Heart left ventricle (tissue), 13 donors: ENCODE data around the gene CKM.

ENCODE experiments used
- POLR2A ChIP-seq, 2 donors: fragments of 450-650 bp; IDR thresholded peaks; one replicate each; pipeline ENCODE4 v1.6.1; 2017; ENCODE audit warnings: antibody characterized with exemption in 2 of 2, mild to moderate bottlenecking in 2 of 2, moderate library complexity in 2 of 2
- TF ChIP-seq, protein P1 (sequence below), 12 donors: fragments of 200-600 bp; sonication (generic) in 4 of 12; IDR thresholded peaks; one replicate each; pipeline versions ENCODE4 v1.5.0 to v1.8.0; 2018 to 2022; ENCODE audit warnings: antibody characterized with exemption in 12 of 12, mild to moderate bottlenecking in 5 of 12
- donor health status: ischemic (EF 13 %, LVEDD 7.1; RV severe dilation, severe dysfunction).
- donor health status: DM: no; HTN: yes; CAD: no.
- donor health status: DM: no; HTN: no; CAD: no.
- donor health status: ischemic (EF 25% LVEDD 6.9; RV normal size, moderate dysfunction).
- donor health status: ischemic (EF 25% LVEDD 5.7; RV mildly dilated, moderate dysfunction).
- donor health status: ischemic (EF 35%, LVEDD 5.7; RV mildly dilated, moderate dysfunction).
- donor health status: nonischemic (EF 11% LVEDD 7.7; RV severe dilation, severe dysfunction).
- donor health status: DM: yes; HTN: yes; CAD: no.
- donor health status: PGD.
- donor health status: ischemic (EF 29% LVEDD 5.4; RV normal size, mild dysfunction).
- donor health status: nonischemic (EF 23%, LVEDD 6.1; RV moderate dilation, normal function).

DNA sequence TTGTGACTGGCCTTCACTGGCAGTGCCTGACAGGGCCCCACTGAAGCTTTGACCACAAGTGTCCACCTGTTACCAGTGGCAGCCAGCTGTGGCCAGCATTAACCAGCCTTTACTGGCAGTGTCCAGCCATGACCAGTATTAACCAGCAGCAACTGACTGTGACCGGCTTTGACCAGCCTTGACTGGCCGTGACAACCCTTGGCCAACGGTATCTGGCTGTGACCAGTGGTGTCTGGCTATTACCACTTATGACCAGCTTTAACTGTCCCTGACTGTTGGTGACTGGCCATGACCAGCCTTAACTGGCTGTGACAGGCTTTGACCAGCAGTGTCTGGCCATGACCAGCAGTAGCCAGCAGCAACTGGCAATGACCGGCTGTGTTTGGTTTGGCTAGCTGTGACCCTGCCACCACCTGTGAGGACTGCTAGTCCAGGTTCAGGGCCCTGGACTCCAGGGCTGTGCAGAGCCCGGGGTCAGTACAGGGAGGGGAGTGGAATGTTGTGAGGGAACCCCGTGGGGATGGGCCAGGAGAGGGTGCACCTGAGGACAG lies 32.2 kb downstream of the CKM start:
- TF ChIP-seq POLR2A (IDR thresholded peaks at IDR 0.05), result no peak
- TF ChIP-seq, protein P1, sequence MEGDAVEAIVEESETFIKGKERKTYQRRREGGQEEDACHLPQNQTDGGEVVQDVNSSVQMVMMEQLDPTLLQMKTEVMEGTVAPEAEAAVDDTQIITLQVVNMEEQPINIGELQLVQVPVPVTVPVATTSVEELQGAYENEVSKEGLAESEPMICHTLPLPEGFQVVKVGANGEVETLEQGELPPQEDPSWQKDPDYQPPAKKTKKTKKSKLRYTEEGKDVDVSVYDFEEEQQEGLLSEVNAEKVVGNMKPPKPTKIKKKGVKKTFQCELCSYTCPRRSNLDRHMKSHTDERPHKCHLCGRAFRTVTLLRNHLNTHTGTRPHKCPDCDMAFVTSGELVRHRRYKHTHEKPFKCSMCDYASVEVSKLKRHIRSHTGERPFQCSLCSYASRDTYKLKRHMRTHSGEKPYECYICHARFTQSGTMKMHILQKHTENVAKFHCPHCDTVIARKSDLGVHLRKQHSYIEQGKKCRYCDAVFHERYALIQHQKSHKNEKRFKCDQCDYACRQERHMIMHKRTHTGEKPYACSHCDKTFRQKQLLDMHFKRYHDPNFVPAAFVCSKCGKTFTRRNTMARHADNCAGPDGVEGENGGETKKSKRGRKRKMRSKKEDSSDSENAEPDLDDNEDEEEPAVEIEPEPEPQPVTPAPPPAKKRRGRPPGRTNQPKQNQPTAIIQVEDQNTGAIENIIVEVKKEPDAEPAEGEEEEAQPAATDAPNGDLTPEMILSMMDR (IDR thresholded peaks at IDR 0.05), result no peak
